Measurements from ENCODE around the gene GLRX5. TPM values are rescaled to one million over a fixed set of nuclear protein-coding genes. Genes with fewer than 3 reads are reported as not detected.

The GLRX5 gene
- total RNA-seq, 1 donor from 2014 or later, result 99.9 TPM

DNA sequence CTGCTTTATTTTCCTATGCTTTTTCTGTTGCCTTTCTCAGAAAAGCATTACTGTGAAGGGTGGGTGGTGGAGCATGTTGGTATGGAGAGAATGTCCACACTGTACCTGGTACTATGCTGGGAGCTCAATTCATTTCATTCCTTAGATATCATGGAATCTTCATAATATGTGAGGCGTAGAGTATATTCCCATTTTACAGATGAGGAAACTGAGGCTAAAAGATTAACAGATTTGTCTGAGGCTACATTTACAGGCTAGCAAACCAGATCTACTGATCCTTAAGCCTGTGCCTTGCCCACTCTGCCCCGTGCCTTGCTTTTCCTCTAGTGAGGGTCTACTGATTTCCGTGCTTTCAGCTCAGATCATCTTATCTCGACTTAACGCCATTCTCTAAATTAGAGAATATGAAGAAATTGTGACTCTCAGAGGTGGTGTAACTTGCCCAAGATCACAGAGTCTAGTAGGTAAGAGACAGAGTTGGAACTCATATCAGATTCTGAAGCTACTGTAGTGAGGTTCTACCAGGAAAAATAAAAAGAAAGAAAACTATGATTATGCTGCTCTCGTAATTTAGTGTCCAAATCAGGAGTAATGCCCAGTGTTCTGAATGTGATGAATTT is 5.5 kb downstream of the GLRX5 start:
- Mint-ChIP-seq H3K27me3 (ENCODE audit: insufficient read depth, low read depth) (no peaks in the 10 kb centered on the region), H3K9me3 (no peaks in the 10 kb centered on the region)
- no peak overlapping the region for H3K9ac ChIP-seq

DNA sequence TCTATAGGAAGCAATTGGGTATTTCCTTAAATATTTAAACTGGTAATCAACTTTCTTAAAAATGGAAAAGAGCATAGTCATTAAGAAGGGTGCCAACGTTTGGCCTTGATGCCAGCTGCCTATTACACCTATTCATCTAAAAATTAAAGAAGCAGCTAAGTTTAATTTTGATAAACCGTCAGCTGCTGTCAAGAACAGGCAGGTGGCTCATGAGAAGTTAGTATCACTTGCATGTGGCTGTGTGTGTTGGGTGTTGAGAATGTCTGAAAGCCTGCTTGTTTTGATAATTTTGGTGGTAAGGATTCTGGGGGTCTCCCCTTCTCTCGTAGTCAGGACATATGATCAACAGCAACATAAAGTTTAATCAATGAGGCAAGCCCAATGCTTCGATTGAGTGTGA is 6.5 kb downstream of the GLRX5 start:
- peaks cover 17% of the 10 kb centered on the region for H3K4me1 ChIP-seq
- no peaks in the 10 kb centered on the region for H3K36me3 ChIP-seq
- Mint-ChIP-seq H3K4me3 (no peak overlapping the region), H3K4me1 (peaks cover 21% of the 10 kb centered on the region), H3K36me3 (peaks cover 8% of the 10 kb centered on the region), H3K27ac (no peak overlapping the region), H3K27me3 (ENCODE audit: insufficient read depth, low read depth) (no peaks in the 10 kb centered on the region), H3K9me3 (no peaks in the 10 kb centered on the region)
- peaks cover 68% of the 10 kb centered on the region for H3K79me2 ChIP-seq (ENCODE audit: low read depth)
- H3F3A ChIP-seq (ENCODE audit: low read depth), result no peaks in the 10 kb centered on the region
- H3K4me3 ChIP-seq, result no peak overlapping the region
- H3K27me3 ChIP-seq, result no peaks in the 10 kb centered on the region
- no peak overlapping the region for H3K4me2 ChIP-seq
- peaks cover 69% of the 10 kb centered on the region for H4K20me1 ChIP-seq (ENCODE audit: low read depth)
- H2AFZ ChIP-seq (replicated peaks), result no peak overlapping the region
- no peak for DNase-seq (ENCODE audit: low spot score)
- no peaks in the 10 kb centered on the region for H3K9me3 ChIP-seq (ENCODE audit: low read depth)
- TF ChIP-seq EZH2phosphoT487 (IDR thresholded peaks at IDR 0.05), result no peak
- TF ChIP-seq, protein P1, sequence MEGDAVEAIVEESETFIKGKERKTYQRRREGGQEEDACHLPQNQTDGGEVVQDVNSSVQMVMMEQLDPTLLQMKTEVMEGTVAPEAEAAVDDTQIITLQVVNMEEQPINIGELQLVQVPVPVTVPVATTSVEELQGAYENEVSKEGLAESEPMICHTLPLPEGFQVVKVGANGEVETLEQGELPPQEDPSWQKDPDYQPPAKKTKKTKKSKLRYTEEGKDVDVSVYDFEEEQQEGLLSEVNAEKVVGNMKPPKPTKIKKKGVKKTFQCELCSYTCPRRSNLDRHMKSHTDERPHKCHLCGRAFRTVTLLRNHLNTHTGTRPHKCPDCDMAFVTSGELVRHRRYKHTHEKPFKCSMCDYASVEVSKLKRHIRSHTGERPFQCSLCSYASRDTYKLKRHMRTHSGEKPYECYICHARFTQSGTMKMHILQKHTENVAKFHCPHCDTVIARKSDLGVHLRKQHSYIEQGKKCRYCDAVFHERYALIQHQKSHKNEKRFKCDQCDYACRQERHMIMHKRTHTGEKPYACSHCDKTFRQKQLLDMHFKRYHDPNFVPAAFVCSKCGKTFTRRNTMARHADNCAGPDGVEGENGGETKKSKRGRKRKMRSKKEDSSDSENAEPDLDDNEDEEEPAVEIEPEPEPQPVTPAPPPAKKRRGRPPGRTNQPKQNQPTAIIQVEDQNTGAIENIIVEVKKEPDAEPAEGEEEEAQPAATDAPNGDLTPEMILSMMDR (IDR thresholded peaks at IDR 0.05), result no peak
- TF ChIP-seq EZH2 (IDR thresholded peaks at IDR 0.05), result no peak
- H3K27ac ChIP-seq, result no peak overlapping the region
- H3K9ac ChIP-seq, result no peak overlapping the region

More for the DNA sequence above, 5.5 kb downstream of the GLRX5 start:
- no peak for DNase-seq (ENCODE audit: low spot score)
- Histone ChIP-seq H3F3A (ENCODE audit: low read depth) (no peaks in the 10 kb centered on the region), H4K20me1 (ENCODE audit: low read depth) (peaks cover 76% of the 10 kb centered on the region), H3K4me3 (no peak overlapping the region), H3K79me2 (ENCODE audit: low read depth) (peaks cover 78% of the 10 kb centered on the region), H2AFZ (replicated peaks) (no peak overlapping the region), H3K27ac (no peak overlapping the region), H3K27me3 (no peaks in the 10 kb centered on the region), H3K4me2 (no peak overlapping the region), H3K36me3 (no peaks in the 10 kb centered on the region), H3K4me1 (peaks cover 23% of the 10 kb centered on the region), H3K9me3 (ENCODE audit: low read depth) (no peaks in the 10 kb centered on the region)
- Mint-ChIP-seq H3K27ac (no peak overlapping the region), H3K4me1 (peaks cover 31% of the 10 kb centered on the region), H3K36me3 (peaks cover 7% of the 10 kb centered on the region), H3K4me3 (no peak overlapping the region)
- TF ChIP-seq EZH2phosphoT487 (IDR thresholded peaks at IDR 0.05) (no peak), EZH2 (IDR thresholded peaks at IDR 0.05) (no peak)
- TF ChIP-seq, protein P1 (IDR thresholded peaks at IDR 0.05), result no peak

DNA sequence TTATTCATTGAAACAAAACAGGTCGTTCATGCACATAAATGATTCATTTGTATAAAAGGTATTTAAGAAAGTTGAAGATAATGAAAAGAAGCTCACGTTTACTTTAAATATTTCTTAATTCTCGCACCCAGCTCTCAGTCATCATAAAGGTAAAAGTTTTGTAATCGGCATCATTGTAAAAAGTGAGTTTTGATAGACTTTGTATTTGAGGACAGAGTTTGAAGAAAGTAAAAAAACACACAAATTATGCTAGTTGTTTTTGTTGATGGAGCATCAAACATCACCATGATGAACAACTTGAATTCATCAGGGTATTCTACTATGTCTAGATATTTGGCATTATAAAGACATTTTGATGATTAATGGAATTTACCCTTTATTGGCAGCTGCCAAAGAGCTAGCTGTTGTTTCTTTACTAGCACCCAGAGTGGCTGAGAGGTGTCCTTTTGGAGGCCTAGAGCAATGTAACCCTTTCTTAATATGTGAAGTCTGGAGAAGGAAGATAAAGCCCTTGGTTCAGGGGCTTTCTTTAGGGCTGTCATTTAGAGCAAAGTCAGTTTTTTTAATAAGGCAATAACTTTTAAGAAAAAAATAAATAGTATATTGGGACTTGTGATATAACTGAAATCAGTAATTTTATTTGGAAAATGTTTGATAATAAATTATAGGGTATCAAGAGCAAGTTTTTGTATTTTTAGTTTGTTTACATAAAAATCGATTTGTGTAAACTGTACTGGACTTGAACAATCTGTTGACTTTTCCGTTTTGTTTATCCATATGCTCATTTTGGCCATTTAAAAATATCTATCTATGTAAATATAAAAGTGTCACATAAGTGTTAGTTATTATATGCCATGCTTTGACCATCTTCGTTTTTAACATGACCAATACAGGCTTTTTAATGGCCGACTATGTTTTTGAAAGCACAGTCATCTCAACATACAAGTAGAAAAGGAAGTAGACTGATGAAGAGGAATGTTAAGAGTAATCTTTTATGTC is 7.4 kb downstream of the GLRX5 start:
- no peak overlapping the region for H2AFZ ChIP-seq (replicated peaks)
- H3K4me1 ChIP-seq, result peaks cover 12% of the 10 kb centered on the region
- Mint-ChIP-seq H3K9me3 (no peaks in the 10 kb centered on the region), H3K36me3 (peaks cover 10% of the 10 kb centered on the region), H3K27ac (no peak overlapping the region), H3K4me1 (peaks cover 14% of the 10 kb centered on the region), H3K4me3 (no peak overlapping the region), H3K27me3 (ENCODE audit: insufficient read depth, low read depth) (no peaks in the 10 kb centered on the region)
- peaks cover 69% of the 10 kb centered on the region for H4K20me1 ChIP-seq (ENCODE audit: low read depth)
- peaks cover 59% of the 10 kb centered on the region for H3K79me2 ChIP-seq (ENCODE audit: low read depth)
- H3F3A ChIP-seq (ENCODE audit: low read depth), result peaks cover 6% of the 10 kb centered on the region
- H3K36me3 ChIP-seq, result no peaks in the 10 kb centered on the region
- no peak overlapping the region for H3K4me2 ChIP-seq
- H3K9me3 ChIP-seq (ENCODE audit: low read depth), result no peaks in the 10 kb centered on the region
- no peaks in the 10 kb centered on the region for H3K27me3 ChIP-seq
- H3K4me3 ChIP-seq, result no peak overlapping the region
- H3K27ac ChIP-seq, result no peak overlapping the region
- no peak overlapping the region for H3K9ac ChIP-seq
- no peak for DNase-seq (ENCODE audit: low spot score)
- TF ChIP-seq, protein P1 (IDR thresholded peaks at IDR 0.05), result no peak
- no peak for TF ChIP-seq EZH2 (IDR thresholded peaks at IDR 0.05)
- no peak for TF ChIP-seq EZH2phosphoT487 (IDR thresholded peaks at IDR 0.05)

All from neural progenitor cell (in vitro differentiated cells).